Measurements from ENCODE around the gene PCNX2.

Gene PCNX2

DNA sequence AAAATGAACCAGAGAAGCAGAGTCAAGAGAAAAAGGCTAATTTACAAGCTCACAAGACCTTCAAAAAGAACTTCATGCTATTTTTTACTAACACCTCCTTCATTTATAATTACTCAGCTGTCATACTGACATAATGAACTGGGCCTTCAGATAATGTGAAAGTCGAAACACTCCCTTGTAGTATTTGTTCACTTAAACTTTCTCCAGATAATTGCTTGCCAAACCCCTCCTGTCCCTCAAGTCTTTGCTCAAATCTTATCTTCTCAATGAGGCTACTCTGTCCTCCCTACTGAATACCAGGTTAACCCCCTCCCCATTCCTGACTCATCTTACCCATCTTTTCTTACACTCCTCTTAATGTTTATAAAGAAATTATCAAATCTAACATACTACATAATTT lies 20.9 kb upstream of the PCNX2 start:
- DNase-seq, result no peak

DNA sequence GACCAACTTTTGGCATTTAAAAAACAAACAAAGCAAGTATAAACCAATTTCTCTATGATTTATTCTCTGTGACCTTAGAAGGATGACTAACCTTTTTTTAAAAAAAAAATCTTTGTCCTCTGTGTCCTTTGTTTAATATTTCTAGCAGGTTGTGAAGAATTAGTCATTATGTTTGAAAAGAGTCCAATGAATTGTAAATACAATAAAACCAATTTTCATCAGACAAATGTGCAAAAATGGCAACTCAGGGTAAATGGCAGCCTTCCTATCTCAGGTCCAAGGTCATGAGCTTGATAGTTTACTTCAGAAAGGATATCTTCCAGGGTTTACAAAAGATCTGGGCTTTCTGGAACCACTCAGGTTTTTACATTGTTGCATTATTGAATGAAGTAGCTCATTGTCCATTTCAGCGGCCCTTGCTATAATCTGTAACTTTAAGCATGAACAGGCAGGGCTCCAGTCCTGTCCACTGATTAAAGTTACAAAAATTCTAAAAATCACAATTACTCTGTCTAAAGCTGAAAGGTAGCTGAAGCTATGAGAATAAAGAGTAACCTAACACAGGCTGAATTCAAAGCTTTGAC lies 20.3 kb upstream of the PCNX2 start:
- DNase-seq, result no peak

GRCh38 chr1:233313434-233314155 lies 18.1 kb upstream of the PCNX2 start:
- no peak for DNase-seq

DNA sequence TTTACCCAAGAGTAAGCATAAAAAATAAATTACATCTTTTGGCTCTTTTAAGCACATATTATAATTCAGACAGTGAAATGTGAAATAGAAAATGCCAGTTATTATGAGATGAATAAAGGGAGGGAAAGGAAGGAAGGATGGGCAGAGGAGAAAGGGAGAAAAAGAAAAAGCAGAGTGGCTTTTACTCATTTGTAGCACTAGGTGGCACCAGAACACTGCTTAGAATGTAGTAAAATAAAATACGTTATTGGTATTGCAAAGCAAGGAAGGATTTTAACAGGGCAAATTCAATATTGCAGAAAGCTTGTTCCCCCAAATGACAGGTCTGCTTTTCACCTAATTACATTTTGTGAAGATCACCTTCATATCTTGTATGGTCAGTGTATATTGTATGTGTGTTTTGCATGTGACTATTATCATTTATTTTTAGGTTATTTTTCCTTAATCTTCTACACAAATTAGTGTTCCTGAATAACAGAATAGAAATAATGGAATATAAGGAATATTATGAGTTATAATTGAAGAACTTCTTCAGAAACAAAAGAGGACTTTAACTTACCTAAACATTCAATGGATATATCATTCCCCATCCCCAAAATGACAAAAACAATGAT lies 9.1 kb upstream of the PCNX2 start:
- no peak for DNase-seq

GRCh38 chr1:233300326-233300725 lies 4.8 kb upstream of the PCNX2 start:
- no peak for DNase-seq

GRCh38 chr1:233299450-233299849 lies 3.9 kb upstream of the PCNX2 start:
- DNase-seq, result no peak

DNA sequence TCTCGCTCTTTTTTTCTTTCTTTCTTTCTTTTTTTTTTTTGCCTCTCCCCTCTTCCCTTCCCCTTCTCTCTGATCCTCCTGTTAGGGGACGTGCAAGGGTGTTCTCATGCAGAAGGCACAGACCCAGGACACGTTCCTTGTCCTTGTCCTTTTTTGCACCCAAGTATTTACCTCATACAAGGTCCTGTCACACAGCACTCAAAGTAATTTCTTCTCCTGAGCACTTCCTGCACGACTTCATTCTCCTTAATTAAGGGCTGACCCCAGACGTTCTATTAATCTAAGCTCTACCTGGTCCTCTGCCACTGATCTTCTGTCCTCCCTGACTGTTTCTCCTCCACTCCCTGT lies 424 bp upstream of the PCNX2 start:
- DNase-seq, result no peak

GRCh38 chr1:233294913-233295236 lies 650 bp downstream of the PCNX2 start:
- DNase-seq, result peak; percentile 56

- no peak for DNase-seq
Measured at GRCh38 chr1:233293556-233294446, 1.7 kb downstream of the PCNX2 start.

GRCh38 chr1:233290396-233291034 lies 5.0 kb downstream of the PCNX2 start:
- no peak for DNase-seq

GRCh38 chr1:233289676-233290075 lies 5.8 kb downstream of the PCNX2 start:
- no peak for DNase-seq

DNA sequence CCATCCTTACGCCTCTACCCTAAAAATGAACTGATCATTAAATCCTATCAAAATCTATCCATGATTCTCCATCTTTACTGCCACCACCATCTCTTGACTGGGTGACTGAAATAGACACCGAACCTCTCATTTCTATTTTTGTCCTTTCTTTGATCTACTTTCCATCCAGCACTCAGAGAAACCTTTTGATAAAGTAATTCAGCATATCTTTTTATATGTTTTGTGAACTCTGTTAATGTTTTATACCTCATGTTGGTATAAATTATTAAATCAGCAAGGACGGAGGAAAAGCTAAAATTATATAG lies 13.0 kb downstream of the PCNX2 start:
- DNase-seq, result no peak

DNA sequence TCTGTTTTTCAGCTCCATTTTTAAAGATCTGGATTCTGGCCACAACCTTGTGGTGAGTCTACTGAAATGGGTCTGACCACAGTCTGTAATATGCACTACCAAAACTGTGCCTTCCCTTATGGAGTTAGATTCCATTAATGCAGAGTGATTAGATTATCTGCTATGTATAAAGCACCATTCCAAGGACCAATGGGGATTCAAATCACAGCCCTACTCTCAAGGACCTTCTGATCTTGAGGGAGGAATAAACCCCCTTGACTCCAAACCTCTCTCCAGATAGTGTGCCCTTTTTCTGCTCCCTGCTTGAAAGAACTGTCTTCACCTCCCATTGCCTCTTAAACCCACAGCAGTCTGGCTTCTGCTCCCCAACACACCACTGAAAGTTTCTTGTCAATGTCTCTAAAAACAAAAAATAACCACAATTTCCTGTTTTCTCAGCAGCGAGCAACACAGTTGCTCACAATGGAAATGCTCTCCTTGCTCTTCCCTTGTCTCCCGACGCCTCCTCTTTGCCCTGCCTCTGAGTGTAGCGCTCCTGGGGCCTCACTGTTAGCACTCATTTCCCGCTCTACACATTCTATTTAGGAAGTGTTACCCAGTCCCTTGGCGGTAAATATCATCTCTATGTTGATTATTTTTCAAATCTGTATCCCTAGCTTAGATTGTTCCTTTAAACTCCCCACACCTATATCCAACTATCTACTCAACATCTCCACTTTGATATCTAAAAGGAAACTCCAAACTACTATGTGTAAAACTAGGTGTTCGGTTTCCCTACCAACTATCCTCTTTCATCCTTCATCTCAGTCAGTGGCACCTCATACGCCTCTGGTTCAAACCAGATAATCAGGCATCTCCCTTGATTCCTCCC lies 13.6 kb downstream of the PCNX2 start:
- peak; percentile 24 for DNase-seq

- no peak for DNase-seq
Measured at GRCh38 chr1:233279971-233280370, 15.6 kb downstream of the PCNX2 start.

DNA sequence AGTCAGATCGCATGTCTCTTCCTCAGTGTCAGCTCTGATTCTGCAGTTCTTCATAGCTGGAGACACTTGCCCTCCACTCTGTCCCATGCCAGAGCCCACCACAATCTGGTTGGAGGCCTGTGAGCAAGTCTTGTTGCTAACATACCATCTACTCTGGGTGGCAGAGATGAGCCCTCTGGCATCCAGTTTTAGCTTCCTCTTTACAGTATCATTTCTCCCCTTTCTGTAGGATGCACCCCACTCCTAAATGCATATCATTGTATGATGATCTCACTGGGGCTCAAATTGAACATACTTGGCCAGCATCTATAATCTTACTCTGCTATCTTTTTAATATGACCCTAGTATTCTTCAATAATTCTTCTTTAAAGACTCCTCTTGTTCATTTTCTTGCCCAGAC lies 16.9 kb downstream of the PCNX2 start:
- DNase-seq, result no peak

GRCh38 chr1:233277637-233278606 lies 17.6 kb downstream of the PCNX2 start:
- no peak for DNase-seq

GRCh38 chr1:233269656-233270055 lies 25.9 kb downstream of the PCNX2 start:
- no peak for DNase-seq

GRCh38 chr1:233268389-233269022 lies 27.0 kb downstream of the PCNX2 start:
- DNase-seq, result no peak

DNA sequence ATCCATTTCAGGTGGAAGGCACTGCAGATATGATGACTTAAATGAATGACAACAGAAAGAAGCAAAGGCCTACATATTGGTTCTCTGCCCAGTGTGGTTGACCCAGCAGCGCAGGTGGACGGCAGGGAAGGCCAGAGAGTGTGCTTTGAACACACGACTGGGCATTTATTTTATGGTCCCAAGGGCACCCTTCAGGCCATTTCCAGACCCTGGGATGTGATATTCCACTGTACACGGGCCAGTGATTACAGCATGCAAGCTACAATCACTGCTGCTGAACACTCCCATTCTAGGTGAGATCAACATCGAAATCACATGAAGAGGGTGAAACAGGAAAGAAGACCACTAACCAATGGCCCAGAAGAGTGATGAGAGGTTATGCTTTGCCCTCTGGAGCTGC lies 33.8 kb downstream of the PCNX2 start:
- DNase-seq, result no peak

DNA sequence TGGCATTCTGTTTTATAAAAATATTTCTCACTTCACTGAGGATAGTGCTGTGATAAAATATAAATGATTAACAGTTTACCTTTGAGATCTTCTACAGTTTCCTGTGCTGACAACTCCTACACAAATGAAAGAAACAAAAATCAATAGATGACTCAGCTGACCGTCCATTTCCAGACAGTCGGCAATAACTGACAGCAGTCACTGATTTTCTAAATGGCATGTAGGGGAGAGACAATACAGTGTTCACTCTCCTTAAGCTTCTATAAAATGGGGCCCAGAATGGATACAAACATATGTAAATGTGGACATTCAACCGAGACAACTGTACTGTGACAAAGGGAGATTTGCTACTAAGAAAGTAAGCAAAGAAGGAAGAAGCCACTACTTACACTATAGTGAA lies 34.3 kb downstream of the PCNX2 start:
- no peak for DNase-seq

GRCh38 chr1:233257786-233258185 lies 37.7 kb downstream of the PCNX2 start:
- DNase-seq, result no peak
